ENCODE measurements around the gene PNCK. TPM values are rescaled to one million over a fixed set of nuclear protein-coding genes. Genes with fewer than 3 reads are reported as not detected.
"Not testable (repeated sequence)": the region's sequence is repeated elsewhere in the genome, so short reads cannot be mapped to it uniquely, and the experiment has no call there.

PNCK gene
- polyA plus RNA-seq, 6 donors from 2014 or later: not detected

GRCh38 chrX:153687121-153688039, 13.8 kb upstream of the PNCK start, which contains the start of gene SLC6A8:
Gene SLC6A8, plus strand, starts transcription at chrX:153687926. Its CDS starts 649 bp downstream, at chrX:153688575.
- peak within 1 kb of the TSS; percentile 64 to 91 (median 84) for H3K4me3 Mint-ChIP-seq
- H3K9me3 Mint-ChIP-seq: peaks cover 0 to 4% (median 0%) of the 10 kb centered on the region in 7 donors
- no peaks in the 10 kb centered on the region for H3K36me3 Mint-ChIP-seq
- peak; percentile 32 for DNase-seq
- ATAC-seq (ENCODE audit: low read depth in 2 of 2): peak; percentile 43 to 58
- H3K4me1 Mint-ChIP-seq: peaks cover 0 to 10% (median 0%) of the 10 kb centered on the region in 3 donors
- peaks cover 3 to 27% (median 15%) of the 10 kb centered on the region in 3 donors for H3K27me3 Mint-ChIP-seq
- H3K27ac Mint-ChIP-seq: peak within 1 kb of the TSS in 2 of 6 donors; percentile 54 to 69

- Mint-ChIP-seq H3K4me1 (peaks cover 0 to 10% (median 0%) of the 10 kb centered on the region in 3 donors), H3K9me3 (peaks cover 0 to 4% (median under 1%) of the 10 kb centered on the region in 7 donors), H3K4me3 (peak overlapping the region in 6 of 8 donors; percentile 37 to 83 (median 54)), H3K27ac (no peak overlapping the region), H3K27me3 (peaks cover 3 to 27% (median 15%) of the 10 kb centered on the region in 3 donors), H3K36me3 (no peaks in the 10 kb centered on the region)
- DNase-seq (no peak), ATAC-seq (ENCODE audit: low read depth in 2 of 2) (no peak)
These were observed 13.1 kb upstream of the PNCK start for GRCh38 chrX:153686711-153687110.

GRCh38 chrX:153685751-153686696, 12.4 kb upstream of the PNCK start:
- Mint-ChIP-seq H3K27me3 (peaks cover 3 to 26% (median 15%) of the 10 kb centered on the region in 3 donors), H3K4me1 (peaks cover 0 to 10% (median 0%) of the 10 kb centered on the region in 3 donors), H3K4me3 (peak overlapping the region in 6 of 8 donors; percentile 37 to 83 (median 42)), H3K36me3 (no peaks in the 10 kb centered on the region), H3K9me3 (peaks cover 0 to 4% (median 1%) of the 10 kb centered on the region in 7 donors), H3K27ac (peak overlapping the region in 1 of 6 donors; percentile 74)
- DNase-seq (no peak), ATAC-seq (ENCODE audit: low read depth in 2 of 2) (no peak)

GRCh38 chrX:153685156-153685536, 11.5 kb upstream of the PNCK start:
- DNase-seq (no peak), ATAC-seq (ENCODE audit: low read depth in 2 of 2) (no peak)
- H3K9me3 Mint-ChIP-seq: peaks cover 0 to 4% (median 1%) of the 10 kb centered on the region in 7 donors
- H3K27me3 Mint-ChIP-seq: peaks cover 3 to 22% (median 18%) of the 10 kb centered on the region in 3 donors
- H3K27ac Mint-ChIP-seq: no peak overlapping the region
- H3K4me1 Mint-ChIP-seq: peaks cover 0 to 10% (median 0%) of the 10 kb centered on the region in 3 donors
- H3K36me3 Mint-ChIP-seq: no peaks in the 10 kb centered on the region
- H3K4me3 Mint-ChIP-seq: peak overlapping the region in 1 of 8 donors; percentile 10

GRCh38 chrX:153684467-153685155, 11.0 kb upstream of the PNCK start:
- ATAC-seq (ENCODE audit: low read depth in 2 of 2) (no peak), DNase-seq (no peak)
- Mint-ChIP-seq H3K36me3 (no peaks in the 10 kb centered on the region), H3K27ac (no peak overlapping the region), H3K4me3 (no peak overlapping the region), H3K4me1 (peaks cover 0 to 10% (median 0%) of the 10 kb centered on the region in 3 donors), H3K9me3 (peaks cover 0 to 6% (median 1%) of the 10 kb centered on the region in 7 donors), H3K27me3 (peaks cover 3 to 25% (median 21%) of the 10 kb centered on the region in 3 donors)

GRCh38 chrX:153683486-153683885, 9.9 kb upstream of the PNCK start:
- DNase-seq; H3K36me3 Mint-ChIP-seq; H3K4me1 Mint-ChIP-seq; H3K4me3 Mint-ChIP-seq; H3K27ac Mint-ChIP-seq; H3K9me3 Mint-ChIP-seq; ATAC-seq (ENCODE audit: low read depth in 2 of 2): not testable (repeated sequence)
- peaks cover 3 to 25% (median 21%) of the 10 kb centered on the region in 3 donors for H3K27me3 Mint-ChIP-seq

GRCh38 chrX:153681175-153681574, 7.6 kb upstream of the PNCK start:
- ATAC-seq (ENCODE audit: low read depth in 2 of 2) (no peak), DNase-seq (no peak)
- Mint-ChIP-seq H3K27ac (no peak overlapping the region), H3K9me3 (peaks cover 0 to 6% (median 1%) of the 10 kb centered on the region in 7 donors), H3K4me3 (no peak overlapping the region), H3K27me3 (peaks cover 4 to 14% (median 12%) of the 10 kb centered on the region in 3 donors), H3K36me3 (no peaks in the 10 kb centered on the region), H3K4me1 (peaks cover 0 to 2% (median 0%) of the 10 kb centered on the region in 3 donors)

- Mint-ChIP-seq H3K4me3 (peak overlapping the region in 4 of 8 donors; percentile 42 to 66 (median 58)), H3K9me3 (peaks cover 0 to 5% (median 0%) of the 10 kb centered on the region in 7 donors), H3K27me3 (peaks cover 20 to 28% (median 26%) of the 10 kb centered on the region in 3 donors), H3K4me1 (peaks cover 5 to 9% (median 7%) of the 10 kb centered on the region in 3 donors), H3K36me3 (peaks cover 0 to 18% of the 10 kb centered on the region in 2 donors), H3K27ac (peak overlapping the region in 1 of 6 donors; percentile 66)
- no peak for ATAC-seq (ENCODE audit: low read depth in 2 of 2)
- no peak for DNase-seq
These were observed 722 bp upstream of the PNCK start for GRCh38 chrX:153674219-153674851.

- H3K9me3 Mint-ChIP-seq: peaks cover 0 to 5% (median 0%) of the 10 kb centered on the region in 7 donors
- ATAC-seq (ENCODE audit: low read depth in 2 of 2) (no peak), DNase-seq (no peak)
- H3K4me1 Mint-ChIP-seq: peaks cover 9 to 14% (median 12%) of the 10 kb centered on the region in 3 donors
- H3K27ac Mint-ChIP-seq: no peak overlapping the region
- H3K36me3 Mint-ChIP-seq: peaks cover 0 to 18% of the 10 kb centered on the region in 2 donors
- peak overlapping the region in 3 of 8 donors; percentile 10 to 57 (median 22) for H3K4me3 Mint-ChIP-seq
- peaks cover 23 to 33% (median 31%) of the 10 kb centered on the region in 3 donors for H3K27me3 Mint-ChIP-seq
These were observed 834 bp downstream of the PNCK start for GRCh38 chrX:153672531-153673427.

GRCh38 chrX:153671589-153672530, 1.8 kb downstream of the PNCK start:
- H3K4me1 Mint-ChIP-seq: peaks cover 16 to 18% (median 17%) of the 10 kb centered on the region in 3 donors
- H3K36me3 Mint-ChIP-seq: peaks cover 0 to 18% of the 10 kb centered on the region in 2 donors
- DNase-seq (no peak), ATAC-seq (ENCODE audit: low read depth in 2 of 2) (no peak)
- H3K27ac Mint-ChIP-seq: no peak overlapping the region
- H3K4me3 Mint-ChIP-seq: peak overlapping the region in 1 of 8 donors; percentile 10
- H3K9me3 Mint-ChIP-seq: peaks cover 0 to 5% (median 0%) of the 10 kb centered on the region in 7 donors
- peaks cover 23 to 40% (median 36%) of the 10 kb centered on the region in 3 donors for H3K27me3 Mint-ChIP-seq

Data from naive B cell (primary cell).